ENCODE data around the gene STYX.

STYX gene

GRCh38 chr14:52780893-52781292, 50.9 kb downstream of the STYX start:
- FAIRE-seq (no peak), DNase-seq (ENCODE audit: insufficient read length, low spot score) (no peak)
- TF ChIP-seq POU2F2 (IDR thresholded peaks at IDR 0.05; ENCODE audit: low read depth, low read length), result no peak
- TF ChIP-seq TAF1 (IDR thresholded peaks at IDR 0.05; ENCODE audit: low read depth, low read length), result no peak
- TF ChIP-seq SPI1 (IDR thresholded peaks at IDR 0.05; ENCODE audit: low read depth, low read length), result no peak
- TF ChIP-seq POLR2AphosphoS5 (IDR thresholded peaks at IDR 0.05; ENCODE audit: low read depth, low read length), result no peak
- TF ChIP-seq PAX5 (IDR thresholded peaks at IDR 0.05; ENCODE audit: insufficient read depth, low read length, severe bottlenecking), result no peak
- no peak for TF ChIP-seq POLR2A (IDR thresholded peaks at IDR 0.05; ENCODE audit: low read depth, low read length)

GRCh38 chr14:52781629-52782028, 51.7 kb downstream of the STYX start:
- DNase-seq (ENCODE audit: insufficient read length, low spot score) (no peak), FAIRE-seq (peak; percentile 55)
- no peak for TF ChIP-seq TAF1 (IDR thresholded peaks at IDR 0.05; ENCODE audit: low read depth, low read length)
- TF ChIP-seq POLR2AphosphoS5 (IDR thresholded peaks at IDR 0.05; ENCODE audit: low read depth, low read length), result no peak
- no peak for TF ChIP-seq POLR2A (IDR thresholded peaks at IDR 0.05; ENCODE audit: low read depth, low read length)
- no peak for TF ChIP-seq POU2F2 (IDR thresholded peaks at IDR 0.05; ENCODE audit: low read depth, low read length)
- TF ChIP-seq SPI1 (IDR thresholded peaks at IDR 0.05; ENCODE audit: low read depth, low read length), result no peak
- no peak for TF ChIP-seq PAX5 (IDR thresholded peaks at IDR 0.05; ENCODE audit: insufficient read depth, low read length, severe bottlenecking)

GRCh38 chr14:52783206-52783605, 53.2 kb downstream of the STYX start:
- TF ChIP-seq POU2F2 (IDR thresholded peaks at IDR 0.05; ENCODE audit: low read depth, low read length), result no peak
- no peak for TF ChIP-seq PAX5 (IDR thresholded peaks at IDR 0.05; ENCODE audit: insufficient read depth, low read length, severe bottlenecking)
- no peak for TF ChIP-seq TAF1 (IDR thresholded peaks at IDR 0.05; ENCODE audit: low read depth, low read length)
- TF ChIP-seq SPI1 (IDR thresholded peaks at IDR 0.05; ENCODE audit: low read depth, low read length), result no peak
- TF ChIP-seq POLR2A (IDR thresholded peaks at IDR 0.05; ENCODE audit: low read depth, low read length), result no peak
- no peak for TF ChIP-seq POLR2AphosphoS5 (IDR thresholded peaks at IDR 0.05; ENCODE audit: low read depth, low read length)
- no peak for DNase-seq (ENCODE audit: insufficient read length, low spot score)
- FAIRE-seq, result no peak

GRCh38 chr14:52786887-52787286, 56.9 kb downstream of the STYX start:
- TF ChIP-seq PAX5 (IDR thresholded peaks at IDR 0.05; ENCODE audit: insufficient read depth, low read length, severe bottlenecking), result no peak
- DNase-seq (ENCODE audit: insufficient read length, low spot score) (no peak), FAIRE-seq (no peak)

GRCh38 chr14:52789118-52789517, 59.2 kb downstream of the STYX start:
- DNase-seq (ENCODE audit: insufficient read length, low spot score) (no peak), FAIRE-seq (no peak)
- no peak for TF ChIP-seq POLR2A (IDR thresholded peaks at IDR 0.05; ENCODE audit: low read depth, low read length)
- TF ChIP-seq TAF1 (IDR thresholded peaks at IDR 0.05; ENCODE audit: low read depth, low read length), result no peak
- no peak for TF ChIP-seq POU2F2 (IDR thresholded peaks at IDR 0.05; ENCODE audit: low read depth, low read length)
- TF ChIP-seq SPI1 (IDR thresholded peaks at IDR 0.05; ENCODE audit: low read depth, low read length), result no peak

- FAIRE-seq (no peak), DNase-seq (ENCODE audit: insufficient read length, low spot score) (no peak)
- TF ChIP-seq POLR2A (IDR thresholded peaks at IDR 0.05; ENCODE audit: low read depth, low read length) (no peak), POLR2AphosphoS5 (IDR thresholded peaks at IDR 0.05; ENCODE audit: low read depth, low read length) (no peak), TAF1 (IDR thresholded peaks at IDR 0.05; ENCODE audit: low read depth, low read length) (no peak), SPI1 (IDR thresholded peaks at IDR 0.05; ENCODE audit: low read depth, low read length) (no peak), PAX5 (IDR thresholded peaks at IDR 0.05; ENCODE audit: insufficient read depth, low read length, severe bottlenecking) (no peak), POU2F2 (IDR thresholded peaks at IDR 0.05; ENCODE audit: low read depth, low read length) (no peak)
These were observed 60.2 kb downstream of the STYX start for GRCh38 chr14:52790011-52790755.

GRCh38 chr14:52790756-52791222, 60.8 kb downstream of the STYX start:
- DNase-seq (ENCODE audit: insufficient read length, low spot score), result no peak
- TF ChIP-seq TAF1 (IDR thresholded peaks at IDR 0.05; ENCODE audit: low read depth, low read length), result no peak
- no peak for TF ChIP-seq POLR2AphosphoS5 (IDR thresholded peaks at IDR 0.05; ENCODE audit: low read depth, low read length)
- TF ChIP-seq POLR2A (IDR thresholded peaks at IDR 0.05; ENCODE audit: low read depth, low read length), result no peak
- TF ChIP-seq SPI1 (IDR thresholded peaks at IDR 0.05; ENCODE audit: low read depth, low read length), result no peak
- TF ChIP-seq POU2F2 (IDR thresholded peaks at IDR 0.05; ENCODE audit: low read depth, low read length), result no peak
- TF ChIP-seq PAX5 (IDR thresholded peaks at IDR 0.05; ENCODE audit: insufficient read depth, low read length, severe bottlenecking), result no peak
- no peak for FAIRE-seq

GRCh38 chr14:52791223-52792096, 61.5 kb downstream of the STYX start, which contains the start of gene GNPNAT1:
Gene GNPNAT1 (minus strand): TSS chr14:52791607. CDS start chr14:52784650, 6,957 bp downstream.
- TF ChIP-seq PAX5 (IDR thresholded peaks at IDR 0.05; ENCODE audit: insufficient read depth, low read length, severe bottlenecking), result peak; percentile 57
- TF ChIP-seq POLR2AphosphoS5 (IDR thresholded peaks at IDR 0.05; ENCODE audit: low read depth, low read length), result 0 out of 2 replicates have a peak, but pooled peaks have one; percentile 37
- 0 out of 2 replicates have a peak, but pooled peaks have one; percentile 30 for TF ChIP-seq POLR2A (IDR thresholded peaks at IDR 0.05; ENCODE audit: low read depth, low read length)
- TF ChIP-seq SPI1 (IDR thresholded peaks at IDR 0.05; ENCODE audit: low read depth, low read length), result no peak
- FAIRE-seq (peak; percentile 87), DNase-seq (ENCODE audit: insufficient read length, low spot score) (peak; percentile 89)

GRCh38 chr14:52792097-52792415, 62.1 kb downstream of the STYX start:
- TF ChIP-seq PAX5 (IDR thresholded peaks at IDR 0.05; ENCODE audit: insufficient read depth, low read length, severe bottlenecking) (no peak), POLR2AphosphoS5 (IDR thresholded peaks at IDR 0.05; ENCODE audit: low read depth, low read length) (no peak), SPI1 (IDR thresholded peaks at IDR 0.05; ENCODE audit: low read depth, low read length) (no peak), POU2F2 (IDR thresholded peaks at IDR 0.05; ENCODE audit: low read depth, low read length) (no peak), POLR2A (IDR thresholded peaks at IDR 0.05; ENCODE audit: low read depth, low read length) (no peak), TAF1 (IDR thresholded peaks at IDR 0.05; ENCODE audit: low read depth, low read length) (no peak)
- DNase-seq (ENCODE audit: insufficient read length, low spot score) (no peak), FAIRE-seq (no peak)
